CD14-positive monocyte (primary cell): ENCODE results near the gene PSRC1. TPM values are rescaled to one million over a fixed set of nuclear protein-coding genes. Genes with fewer than 3 reads are reported as not detected.

Source experiments
- DNase-seq, 3 donors: peaks; one replicate each; pipeline ENCODE4 v3.0.0-alpha.2; 2011 to 2022
- H2AFZ ChIP-seq: 2 replicates; pipeline ENCODE4 v1.6.0; 2012; ENCODE audit warnings: mild to moderate bottlenecking, low read depth, low read length, inconsistent platforms; ENCODE audit not compliant: insufficient read depth, poor library complexity, severe bottlenecking
- H3K27ac ChIP-seq, 2 donors: 1 replicate in 1 of 2; 2 replicates in 1 of 2; pipeline ENCODE4 v1.5.1; 2012 to 2013; ENCODE audit warnings: low read length in 2 of 2, control low read depth in 1 of 2, inconsistent platforms in 1 of 2, low read depth in 1 of 2, mild to moderate bottlenecking in 1 of 2
- H3K27me3 ChIP-seq, 2 donors: one replicate each; pipeline versions ENCODE4 v1.6.0 to v1.6.1; 2011 to 2013; ENCODE audit warnings: low read length in 2 of 2; ENCODE audit not compliant: control insufficient read depth in 2 of 2, insufficient read depth in 2 of 2
- H3K36me3 ChIP-seq, 2 donors: replicated peaks in 1 of 2; 1 replicate in 1 of 2; 2 replicates in 1 of 2; pipeline versions ENCODE4 v1.5.1 to v1.6.1; 2012 to 2013; ENCODE audit warnings: low read length in 2 of 2, control low read depth in 1 of 2, inconsistent platforms in 1 of 2, mild to moderate bottlenecking in 1 of 2; ENCODE audit not compliant: insufficient read depth in 2 of 2, control insufficient read depth in 1 of 2
- H3K4me1 ChIP-seq, 2 donors: 1 replicate in 1 of 2; 2 replicates in 1 of 2; pipeline versions ENCODE4 v1.5.1 to v1.6.1; 2012 to 2013; ENCODE audit warnings: low read length in 2 of 2, control low read depth in 1 of 2, inconsistent platforms in 1 of 2, mild to moderate bottlenecking in 1 of 2, moderate library complexity in 1 of 2; ENCODE audit not compliant: insufficient read depth in 2 of 2, control insufficient read depth in 1 of 2
- H3K4me2 ChIP-seq: replicated peaks from 2 replicates; pipeline ENCODE3; 2012; ENCODE audit warnings: low read length, moderate library complexity, mild to moderate bottlenecking; ENCODE audit not compliant: poor library complexity, severe bottlenecking; ENCODE audit errors: extremely low read depth
- H3K4me3 ChIP-seq, 3 experiments: fragments of 200-600 bp in 1 of 3; sonication (generic) in 1 of 3; replicated peaks in 1 of 3; 1 replicate in 2 of 3; 2 replicates in 1 of 3; pipeline ENCODE4 v1.5.1; 2011 to 2013; ENCODE audit warnings: low read length in 3 of 3, mild to moderate bottlenecking in 3 of 3, control low read depth in 2 of 3, low read depth in 2 of 3, inconsistent platforms in 1 of 3, moderate library complexity in 1 of 3
- H3K79me2 ChIP-seq: 2 replicates; pipeline ENCODE4 v1.6.0; 2012; ENCODE audit warnings: mild to moderate bottlenecking, control low read depth, inconsistent platforms, low read length, moderate library complexity; ENCODE audit not compliant: insufficient read depth
- H3K9ac ChIP-seq: 2 replicates; pipeline ENCODE4 v1.6.0; 2017; ENCODE audit warnings: low read length, mild to moderate bottlenecking; ENCODE audit not compliant: insufficient read depth, poor library complexity, severe bottlenecking
- H3K9me3 ChIP-seq, 2 donors: replicated peaks in 1 of 2; 1 replicate in 1 of 2; 2 replicates in 1 of 2; pipeline versions ENCODE4 v1.5.1 to v1.6.1; 2012 to 2013; ENCODE audit warnings: low read length in 2 of 2, control low read depth in 1 of 2; ENCODE audit not compliant: control insufficient read depth in 1 of 2, insufficient read depth in 1 of 2
- H4K20me1 ChIP-seq: 2 replicates; pipeline ENCODE4 v1.6.0; 2012; ENCODE audit warnings: mild to moderate bottlenecking, low read length, control low read depth, moderate library complexity; ENCODE audit not compliant: insufficient read depth
- H3K27ac Mint-ChIP-seq, 7 donors: one replicate each; pipeline ENCODE4 v1.8.0; 2020; ENCODE audit warnings: mild to moderate bottlenecking in 7 of 7, mixed read lengths in 7 of 7, moderate library complexity in 6 of 7, inconsistent platforms in 2 of 7
- H3K27me3 Mint-ChIP-seq, 3 donors: one replicate each; pipeline ENCODE4 v1.8.0; 2021 to 2022; ENCODE audit warnings: low read depth in 3 of 3, mild to moderate bottlenecking in 3 of 3, mixed read lengths in 3 of 3, moderate library complexity in 3 of 3, inconsistent platforms in 1 of 3
- H3K36me3 Mint-ChIP-seq, 2 donors: one replicate each; pipeline ENCODE4 v1.8.0; 2020; ENCODE audit warnings: mixed read lengths in 2 of 2, inconsistent platforms in 1 of 2, mild to moderate bottlenecking in 1 of 2
- H3K4me1 Mint-ChIP-seq: one replicate; pipeline ENCODE4 v1.8.0; 2020; ENCODE audit warnings: mild to moderate bottlenecking, mixed read lengths
- H3K4me3 Mint-ChIP-seq, 2 donors: one replicate each; pipeline ENCODE4 v1.8.0; 2020; ENCODE audit warnings: mild to moderate bottlenecking in 2 of 2, mixed read lengths in 2 of 2, moderate library complexity in 1 of 2
- H3K9me3 Mint-ChIP-seq, 7 donors: one replicate each; pipeline ENCODE4 v1.8.0; 2020 to 2022; ENCODE audit warnings: mixed read lengths in 7 of 7, mild to moderate bottlenecking in 6 of 7, moderate library complexity in 6 of 7, inconsistent platforms in 2 of 7
- CTCF ChIP-seq: fragments of 200-600 bp; IDR thresholded peaks from one replicate; pipeline ENCODE4 v1.8.0; 2022; ENCODE audit warnings: antibody characterized with exemption, mild to moderate bottlenecking
- WGBS: methylation state at CpG from one replicate; pipeline ENCODE4 v1.1.5; 2013; ENCODE audit warnings: missing lambda C conversion rate; ENCODE audit not compliant: insufficient coverage; 5-methylcytosine and 5-hydroxymethylcytosine counted together
- intact Hi-C, 2 donors: fragments of 100-400 bp; cut with micrococcal nuclease; formaldehyde crosslinking; loops; one replicate each; pipeline versions ENCODE4 v1.15.0 to v1.15.1; 2023
- polyA plus RNA-seq, 3 donors: library from polyadenylated mRNA; depleted of rRNA in 1 of 3; unstranded in 2 of 3; stranded (reverse) in 1 of 3; fragments of 300-500 nt in 2 of 3; fragments of >200 nt in 1 of 3; fragmentation: Illumina TruSeq in 2 of 3; gene quantifications; 1 replicate in 2 of 3; 2 replicates in 1 of 3; pipeline ENCODE4 v1.2.3, GENCODE V29; 2012 to 2021

PSRC1 gene
- polyA plus RNA-seq, 3 donors, result 5.8 to 25.5 (median 7.1) TPM

GRCh38 chr1:109304226-109304920 is 21.4 kb upstream of the PSRC1 start:
- peaks cover 32 to 35% of the 10 kb centered on the region in 2 donors for H3K4me1 ChIP-seq
- Mint-ChIP-seq H3K4me3 (no peak overlapping the region), H3K36me3 (peaks cover 6 to 7% of the 10 kb centered on the region in 2 donors), H3K4me1 (peaks cover 37% of the 10 kb centered on the region), H3K27me3 (peaks cover 2 to 7% (median 5%) of the 10 kb centered on the region in 3 donors), H3K9me3 (no peaks in the 10 kb centered on the region), H3K27ac (no peak overlapping the region)
- no peaks in the 10 kb centered on the region for H4K20me1 ChIP-seq
- no peak overlapping the region for H3K4me2 ChIP-seq
- no peak for TF ChIP-seq CTCF
- H3K27ac ChIP-seq, result no peak overlapping the region
- intact Hi-C loops, result loop anchor here in 1 of 2 donors (5.0 kb wide), 1 partner anchor 37 kb away; no protein-coding TSS in a partner anchor
- 100% methylated on average over 1 of the region's 8 CpGs for whole genome bisulfite sequencing
- no peak for DNase-seq
- no peak overlapping the region for H3K9ac ChIP-seq
- no peak overlapping the region for H2AFZ ChIP-seq
- H3K4me3 ChIP-seq, result no peak overlapping the region
- peaks cover 0 to under 1% of the 10 kb centered on the region in 2 donors for H3K36me3 ChIP-seq
- no peaks in the 10 kb centered on the region for H3K9me3 ChIP-seq
- H3K27me3 ChIP-seq, result no peaks in the 10 kb centered on the region
- H3K79me2 ChIP-seq, result no peaks in the 10 kb centered on the region

DNA sequence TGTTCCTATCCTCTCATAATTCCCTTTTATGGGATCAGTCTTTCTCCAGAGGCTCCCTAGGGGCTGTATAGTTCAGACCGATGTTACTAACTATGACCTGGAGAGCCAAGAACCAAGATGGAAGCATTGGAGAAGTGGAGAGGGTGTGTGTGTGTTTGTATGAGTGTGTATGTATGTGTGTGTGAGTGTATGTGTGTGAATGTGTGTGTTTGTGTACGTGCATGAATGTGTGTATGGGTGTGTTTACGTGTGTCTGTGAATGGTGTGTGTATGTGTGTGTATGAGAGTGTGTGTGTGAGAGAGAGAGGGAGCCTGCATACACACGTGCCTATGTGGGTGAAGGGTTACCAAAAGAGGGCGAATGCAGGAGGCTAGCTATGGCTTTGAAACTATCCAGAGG is 18.9 kb upstream of the PSRC1 start:
- no peaks in the 10 kb centered on the region for H4K20me1 ChIP-seq
- no peaks in the 10 kb centered on the region for H3K9me3 Mint-ChIP-seq
- no peak overlapping the region for H3K9ac ChIP-seq
- no peaks in the 10 kb centered on the region for H3K36me3 Mint-ChIP-seq
- no peaks in the 10 kb centered on the region for H3K36me3 ChIP-seq
- H3K27ac ChIP-seq, result no peak overlapping the region
- WGBS, result 92% methylated on average over 5 of the region's 5 CpGs
- H3K4me2 ChIP-seq, result no peak overlapping the region
- peaks cover 5 to 11% (median 5%) of the 10 kb centered on the region in 3 donors for H3K27me3 Mint-ChIP-seq
- no peak overlapping the region for H2AFZ ChIP-seq
- H3K4me3 ChIP-seq, result no peak overlapping the region
- H3K4me1 ChIP-seq, result peaks cover 20 to 23% of the 10 kb centered on the region in 2 donors
- H3K9me3 ChIP-seq, result no peaks in the 10 kb centered on the region
- no peaks in the 10 kb centered on the region for H3K79me2 ChIP-seq
- intact Hi-C loops, result loop anchor here in 1 of 2 donors (5.0 kb wide), 1 partner anchor 35 kb away; no protein-coding TSS in a partner anchor
- DNase-seq, result no peak
- no peak overlapping the region for H3K27ac Mint-ChIP-seq
- no peak overlapping the region for H3K4me3 Mint-ChIP-seq
- no peaks in the 10 kb centered on the region for H3K27me3 ChIP-seq
- TF ChIP-seq CTCF, result no peak
- peaks cover 25% of the 10 kb centered on the region for H3K4me1 Mint-ChIP-seq
